Endothelial cell of umbilical vein (primary cell): ENCODE results near the gene TTF1.

Source experiments
- CTCF ChIP-seq, 2 donors: IDR thresholded peaks; 1 replicate in 1 of 2; 2 replicates in 1 of 2; pipeline ENCODE4 v1.5.1; 2011; ENCODE audit warnings: low read length in 2 of 2, mild to moderate bottlenecking in 2 of 2, moderate library complexity in 2 of 2, control low read depth in 1 of 2, inconsistent platforms in 1 of 2, low read depth in 1 of 2; ENCODE audit not compliant: insufficient read depth in 1 of 2; ENCODE audit errors: extremely low read depth in 1 of 2
- EZH2 ChIP-seq: IDR thresholded peaks from 2 replicates; pipeline ENCODE4 v1.6.1; 2012; ENCODE audit warnings: borderline replicate concordance, low read depth, mild to moderate bottlenecking, moderate library complexity, low read length, inconsistent platforms; ENCODE audit not compliant: severe bottlenecking
- FOS ChIP-seq: IDR thresholded peaks from 2 replicates; pipeline ENCODE4 v1.6.1; 2011; ENCODE audit warnings: mild to moderate bottlenecking, low read length, moderate library complexity, borderline replicate concordance; ENCODE audit not compliant: insufficient read depth
- JUN ChIP-seq: IDR thresholded peaks from 2 replicates; pipeline ENCODE4 v1.6.1; 2011; ENCODE audit warnings: borderline replicate concordance, low read depth; ENCODE audit not compliant: insufficient read length, insufficient read depth
- MAX ChIP-seq: IDR thresholded peaks from 2 replicates; pipeline ENCODE4 v1.6.1; 2011; ENCODE audit not compliant: insufficient read depth, insufficient read length
- POLR2A ChIP-seq: IDR thresholded peaks from 2 replicates; pipeline ENCODE4 v1.6.1; 2012; ENCODE audit warnings: low read depth, mild to moderate bottlenecking, control low read depth, low read length
- POLR2AphosphoS5 ChIP-seq: IDR thresholded peaks from 2 replicates; pipeline ENCODE4 v1.6.1; 2012; ENCODE audit warnings: low read depth, mild to moderate bottlenecking, control low read depth, low read length, moderate library complexity; ENCODE audit not compliant: insufficient read depth

- no peak for TF ChIP-seq CTCF (IDR thresholded peaks at IDR 0.05; ENCODE audit: extremely low read depth in 1 of 2, insufficient read depth in 1 of 2, low read depth in 1 of 2, low read length in 2 of 2)
- no peak for TF ChIP-seq EZH2
- TF ChIP-seq POLR2A, result no peak
- no peak for TF ChIP-seq POLR2AphosphoS5
- TF ChIP-seq FOS, result no peak
- TF ChIP-seq MAX, result no peak
- no peak for TF ChIP-seq JUN
Observed at GRCh38 chr9:132327537-132327936, 79.1 kb downstream of the TTF1 start.
